ENCODE measurements around the gene PIGS. TPM values are rescaled to one million over a fixed set of nuclear protein-coding genes. Genes with fewer than 3 reads are reported as not detected.

PIGS gene
- total RNA-seq, 1 donor from 2014 or later = 63.1 TPM

DNA sequence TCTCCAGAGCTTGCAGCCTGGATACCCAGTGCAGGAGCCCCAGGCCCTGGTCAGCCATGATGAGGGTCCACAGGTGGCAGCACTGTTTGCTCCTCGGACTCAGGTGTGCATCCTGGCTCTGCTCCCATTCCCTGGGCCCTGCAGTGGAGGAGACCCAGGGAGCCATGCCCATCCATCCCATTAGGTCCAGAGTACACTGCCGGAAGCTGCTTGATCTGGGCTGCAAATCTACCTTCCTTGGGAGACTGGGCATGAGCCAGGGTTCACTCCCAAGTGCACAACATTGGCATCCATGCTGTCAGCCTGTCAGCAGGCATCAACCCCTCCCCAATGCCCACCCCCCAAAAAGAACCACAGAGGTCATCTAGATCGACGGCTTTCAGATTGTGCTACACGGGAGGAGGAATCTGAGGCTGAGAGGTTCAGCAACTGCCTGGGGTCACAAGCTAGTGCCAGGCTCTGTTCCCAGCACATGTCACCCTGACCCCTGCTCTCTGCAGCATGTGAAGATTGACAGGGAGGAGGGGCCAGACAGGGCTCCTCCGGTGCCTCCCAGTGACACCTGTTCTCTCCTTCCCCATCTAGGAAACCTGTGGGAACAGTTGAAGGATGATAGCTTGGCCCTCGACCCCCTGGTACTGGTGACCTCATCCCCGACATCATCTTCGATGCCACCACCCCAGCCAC lies 34.6 kb downstream of the PIGS start:
- Mint-ChIP-seq H3K9me3 (ENCODE audit: unreplicated experiment) (no peaks in the 10 kb centered on the region), H3K4me3 (ENCODE audit: unreplicated experiment) (no peak overlapping the region), H3K4me1 (ENCODE audit: low read depth, unreplicated experiment) (no peaks in the 10 kb centered on the region)

DNA sequence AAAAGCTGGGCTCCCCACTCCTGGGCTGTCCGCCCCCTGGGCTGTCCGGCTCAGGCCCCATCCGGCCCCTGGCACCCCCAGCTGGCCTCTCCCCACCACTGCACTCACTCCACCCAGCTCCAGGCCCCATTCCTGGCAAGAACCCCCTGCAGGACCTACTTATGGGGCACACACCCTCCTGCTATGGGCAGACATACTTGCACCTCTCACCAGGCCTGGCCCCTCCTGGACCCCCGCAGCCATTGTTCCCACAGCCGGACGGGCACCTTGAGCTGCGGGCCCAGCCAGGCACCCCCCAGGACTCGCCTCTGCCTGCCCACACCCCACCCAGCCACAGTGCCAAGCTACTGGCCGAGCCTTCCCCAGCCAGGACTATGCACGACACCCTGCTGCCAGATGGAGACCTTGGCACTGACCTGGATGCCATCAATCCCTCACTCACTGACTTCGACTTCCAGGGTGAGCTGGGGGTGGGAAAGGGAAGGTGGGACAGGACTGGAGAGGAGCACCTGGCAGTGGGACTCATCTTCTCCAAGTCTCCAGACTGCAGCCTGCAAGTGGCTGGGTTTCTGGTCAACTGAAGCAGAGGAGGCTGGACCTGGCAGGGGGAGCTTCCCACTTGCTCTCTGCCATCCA lies 36.5 kb downstream of the PIGS start:
- H3K27ac Mint-ChIP-seq (ENCODE audit: unreplicated experiment) = no peak overlapping the region

More for the DNA sequence above, 34.6 kb downstream of the PIGS start:
- Mint-ChIP-seq H3K36me3 (ENCODE audit: unreplicated experiment) (no peaks in the 10 kb centered on the region), H3K27me3 (ENCODE audit: unreplicated experiment) (peaks cover 3% of the 10 kb centered on the region), H3K27ac (ENCODE audit: unreplicated experiment) (no peak overlapping the region)
- DNase-seq = no peak
- TF ChIP-seq CTCF (IDR thresholded peaks at IDR 0.05; ENCODE audit: partially characterized antibody, unreplicated experiment) = no peak

DNA sequence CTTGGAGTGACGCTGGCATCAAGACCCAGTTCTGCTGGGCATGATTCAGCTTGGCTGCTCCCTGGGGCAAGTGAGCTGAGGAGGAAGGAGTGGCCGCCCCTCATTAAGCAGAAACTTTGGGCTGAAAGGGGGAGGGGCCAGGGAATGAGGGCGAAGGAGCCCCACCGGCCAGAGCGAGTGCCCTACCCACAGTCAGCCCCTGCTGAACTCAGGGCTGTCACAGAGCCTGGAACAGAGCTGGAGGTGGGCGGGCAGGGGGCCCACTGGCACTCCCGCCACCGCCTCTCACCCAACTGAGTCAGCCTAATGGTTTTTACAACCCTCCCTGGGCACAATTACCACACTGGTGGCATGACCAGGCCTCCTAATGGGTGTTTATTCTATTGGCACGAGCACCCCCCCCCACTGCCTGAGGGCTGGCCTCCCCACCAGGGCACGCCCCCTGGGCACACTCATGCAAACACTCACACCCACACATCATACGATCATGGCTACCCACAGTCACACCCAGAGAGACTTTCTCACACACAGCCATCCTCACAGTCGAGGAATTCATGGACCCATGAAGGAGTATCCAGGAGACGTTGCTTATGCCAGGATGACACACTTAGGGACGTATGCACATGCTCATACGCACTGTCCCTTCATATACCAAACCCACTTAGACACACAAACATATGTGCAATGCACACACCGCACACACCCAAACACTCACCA lies 38.1 kb downstream of the PIGS start:
- no peak for TF ChIP-seq CTCF (IDR thresholded peaks at IDR 0.05; ENCODE audit: partially characterized antibody, unreplicated experiment)
- Mint-ChIP-seq H3K27ac (ENCODE audit: unreplicated experiment) (no peak overlapping the region), H3K9me3 (ENCODE audit: unreplicated experiment) (no peaks in the 10 kb centered on the region), H3K36me3 (ENCODE audit: unreplicated experiment) (no peaks in the 10 kb centered on the region), H3K4me3 (ENCODE audit: unreplicated experiment) (no peak overlapping the region), H3K4me1 (ENCODE audit: low read depth, unreplicated experiment) (peaks cover 13% of the 10 kb centered on the region), H3K27me3 (ENCODE audit: unreplicated experiment) (peaks cover 3% of the 10 kb centered on the region)
- no peak for DNase-seq

More for the DNA sequence above, 36.5 kb downstream of the PIGS start:
- peaks cover 3% of the 10 kb centered on the region for H3K27me3 Mint-ChIP-seq (ENCODE audit: unreplicated experiment)
- H3K36me3 Mint-ChIP-seq (ENCODE audit: unreplicated experiment) = no peaks in the 10 kb centered on the region
- H3K9me3 Mint-ChIP-seq (ENCODE audit: unreplicated experiment) = no peaks in the 10 kb centered on the region
- no peak for DNase-seq
- no peak for TF ChIP-seq CTCF (IDR thresholded peaks at IDR 0.05; ENCODE audit: partially characterized antibody, unreplicated experiment)
- peaks cover under 1% of the 10 kb centered on the region for H3K4me1 Mint-ChIP-seq (ENCODE audit: low read depth, unreplicated experiment)
- H3K4me3 Mint-ChIP-seq (ENCODE audit: unreplicated experiment) = no peak overlapping the region

- H3K4me1 Mint-ChIP-seq (ENCODE audit: low read depth, unreplicated experiment) = peaks cover 15% of the 10 kb centered on the region
- peaks cover under 1% of the 10 kb centered on the region for H3K9me3 Mint-ChIP-seq (ENCODE audit: unreplicated experiment)
- H3K4me3 Mint-ChIP-seq (ENCODE audit: unreplicated experiment) = no peak overlapping the region
- no peak for DNase-seq
- no peak for TF ChIP-seq CTCF (IDR thresholded peaks at IDR 0.05; ENCODE audit: partially characterized antibody, unreplicated experiment)
- H3K27me3 Mint-ChIP-seq (ENCODE audit: unreplicated experiment) = peaks cover 3% of the 10 kb centered on the region
- H3K36me3 Mint-ChIP-seq (ENCODE audit: unreplicated experiment) = no peaks in the 10 kb centered on the region
- no peak overlapping the region for H3K27ac Mint-ChIP-seq (ENCODE audit: unreplicated experiment)
These were observed 39.0 kb downstream of the PIGS start for GRCh38 chr17:28532050-28532960.
